OCI-LY3 (cell line): ENCODE measurements around the gene TP53INP2.

Source experiments
- CTCF ChIP-seq: fragments of 200-600, 300-600 bp; sonication (generic); IDR thresholded peaks from 2 replicates; pipeline ENCODE4 v1.5.1; 2014; ENCODE audit warnings: antibody characterized with exemption, low read length, low read depth
- EZH2phosphoT487 ChIP-seq: fragments of 200-600 bp; shearing (Covaris generic); IDR thresholded peaks from 2 replicates; pipeline ENCODE4 v1.6.1; 2018; ENCODE audit warnings: antibody characterized with exemption, mixed run types, low read depth

DNA sequence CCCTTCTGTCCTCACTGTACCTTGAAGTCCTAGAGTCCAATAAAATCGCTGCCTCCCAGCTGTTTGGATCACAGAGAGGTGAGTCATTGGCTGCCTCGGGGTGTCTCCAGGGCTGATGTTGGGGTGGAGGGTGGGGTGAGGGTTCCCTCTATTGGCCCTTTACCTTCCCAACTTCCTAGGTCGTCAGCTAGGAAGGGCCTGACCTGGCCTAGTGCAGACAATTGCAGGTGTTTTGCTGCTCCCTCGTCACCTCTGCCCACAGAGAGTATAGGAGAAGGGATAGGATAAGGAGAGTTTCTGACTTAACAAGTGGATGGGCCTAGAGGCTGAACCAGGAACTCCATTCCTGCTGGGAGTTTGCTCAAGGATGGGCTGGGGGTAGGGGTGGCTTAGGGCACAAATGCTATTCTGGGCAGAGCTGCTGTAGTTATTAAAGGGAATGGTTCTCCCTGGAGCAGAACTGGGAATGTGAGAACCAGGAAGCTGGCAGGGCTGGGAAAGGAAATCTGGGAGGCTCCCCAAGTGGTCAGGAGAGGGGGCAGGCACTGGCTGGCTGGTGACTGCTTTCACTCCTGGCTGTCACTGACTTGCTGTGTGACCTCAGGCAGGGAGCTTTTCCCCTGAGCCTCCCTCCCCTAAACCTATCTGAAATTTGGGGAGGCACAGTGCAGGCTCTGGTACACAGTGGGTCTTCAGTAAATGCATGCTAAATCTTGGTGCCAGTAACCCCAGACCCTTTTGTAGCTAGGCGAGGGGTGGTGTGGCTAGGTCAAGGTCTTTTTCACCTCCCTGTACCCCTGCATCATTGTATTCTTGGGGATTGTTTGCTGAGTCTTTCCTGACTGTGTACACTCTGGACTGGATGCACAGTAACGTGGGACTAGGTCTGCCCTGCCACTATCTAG lies 1.5 kb downstream of the TP53INP2 start:
- TF ChIP-seq CTCF (peak; percentile 32), EZH2phosphoT487 (no peak)
